HEK293T (cell line): Measurements from ENCODE around the gene MYMX.

Experiments used
- BHLHE40 ChIP-seq: fragments of 450-650 bp; IDR thresholded peaks from 2 replicates; pipeline ENCODE4 v1.6.1; 2016; ENCODE audit warnings: mild to moderate bottlenecking, moderate library complexity, borderline replicate concordance
- ELF4 ChIP-seq: fragments of 450-650 bp; IDR thresholded peaks from 2 replicates; pipeline ENCODE4 v1.6.1; 2017; ENCODE audit warnings: antibody characterized with exemption
- FOXA1 ChIP-seq: fragments of 450-650 bp; IDR thresholded peaks from 2 replicates; pipeline ENCODE4 v1.6.1; 2016; ENCODE audit warnings: mild to moderate bottlenecking
- FOXM1 ChIP-seq: fragments of 450-650 bp; IDR thresholded peaks from 2 replicates; pipeline ENCODE4 v1.6.1; 2017; ENCODE audit warnings: mild to moderate bottlenecking, borderline replicate concordance
- HDGF ChIP-seq: fragments of 450-650 bp; IDR thresholded peaks from 2 replicates; pipeline ENCODE4 v1.6.1; 2017; ENCODE audit warnings: antibody characterized with exemption, borderline replicate concordance
- SP1 ChIP-seq: fragments of 450-650 bp; IDR thresholded peaks from 2 replicates; pipeline ENCODE4 v1.6.1; 2017
- SUZ12 ChIP-seq: fragments of 450-650 bp; IDR thresholded peaks from 2 replicates; pipeline ENCODE4 v1.6.1; 2016; ENCODE audit warnings: mild to moderate bottlenecking
- TF ChIP-seq, protein P1 (sequence below): fragments of 450-650 bp; IDR thresholded peaks from 2 replicates; pipeline ENCODE4 v1.6.1; 2016

- TF ChIP-seq, protein P1, sequence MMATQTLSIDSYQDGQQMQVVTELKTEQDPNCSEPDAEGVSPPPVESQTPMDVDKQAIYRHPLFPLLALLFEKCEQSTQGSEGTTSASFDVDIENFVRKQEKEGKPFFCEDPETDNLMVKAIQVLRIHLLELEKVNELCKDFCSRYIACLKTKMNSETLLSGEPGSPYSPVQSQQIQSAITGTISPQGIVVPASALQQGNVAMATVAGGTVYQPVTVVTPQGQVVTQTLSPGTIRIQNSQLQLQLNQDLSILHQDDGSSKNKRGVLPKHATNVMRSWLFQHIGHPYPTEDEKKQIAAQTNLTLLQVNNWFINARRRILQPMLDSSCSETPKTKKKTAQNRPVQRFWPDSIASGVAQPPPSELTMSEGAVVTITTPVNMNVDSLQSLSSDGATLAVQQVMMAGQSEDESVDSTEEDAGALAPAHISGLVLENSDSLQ = no peak
- TF ChIP-seq SP1 = no peak
- no peak for TF ChIP-seq HDGF
- no peak for TF ChIP-seq ELF4
- no peak for TF ChIP-seq FOXM1
- no peak for TF ChIP-seq BHLHE40
- no peak for TF ChIP-seq SUZ12
- no peak for TF ChIP-seq FOXA1
These were observed 15.5 kb upstream of the MYMX start for GRCh38 chr6:44201200-44201599.
